Gastroesophageal sphincter (tissue), 3 donors: ENCODE data around the gene TANGO6.

Experiments used
- CTCF ChIP-seq, 4 experiments: fragments of 200-600 bp in 2 of 4; fragments of 450-650 bp in 2 of 4; sonication (generic) in 1 of 4; IDR thresholded peaks; one replicate each; pipeline ENCODE4 v1.5.1; 2017 to 2019; ENCODE audit warnings: antibody characterized with exemption in 4 of 4, mild to moderate bottlenecking in 2 of 4, moderate library complexity in 2 of 4
- POLR2A ChIP-seq, 2 donors: fragments of 450-650 bp; IDR thresholded peaks; one replicate each; pipeline ENCODE4 v1.6.1; 2017; ENCODE audit warnings: antibody characterized with exemption in 2 of 2, mild to moderate bottlenecking in 2 of 2, moderate library complexity in 1 of 2

GRCh38 chr16:68844211-68844564 lies 857 bp downstream of the TANGO6 start:
- TF ChIP-seq CTCF (IDR thresholded peaks at IDR 0.05): no peak
- TF ChIP-seq POLR2A (IDR thresholded peaks at IDR 0.05): no peak
